ENCODE data around the gene HLF.

Gene HLF

DNA sequence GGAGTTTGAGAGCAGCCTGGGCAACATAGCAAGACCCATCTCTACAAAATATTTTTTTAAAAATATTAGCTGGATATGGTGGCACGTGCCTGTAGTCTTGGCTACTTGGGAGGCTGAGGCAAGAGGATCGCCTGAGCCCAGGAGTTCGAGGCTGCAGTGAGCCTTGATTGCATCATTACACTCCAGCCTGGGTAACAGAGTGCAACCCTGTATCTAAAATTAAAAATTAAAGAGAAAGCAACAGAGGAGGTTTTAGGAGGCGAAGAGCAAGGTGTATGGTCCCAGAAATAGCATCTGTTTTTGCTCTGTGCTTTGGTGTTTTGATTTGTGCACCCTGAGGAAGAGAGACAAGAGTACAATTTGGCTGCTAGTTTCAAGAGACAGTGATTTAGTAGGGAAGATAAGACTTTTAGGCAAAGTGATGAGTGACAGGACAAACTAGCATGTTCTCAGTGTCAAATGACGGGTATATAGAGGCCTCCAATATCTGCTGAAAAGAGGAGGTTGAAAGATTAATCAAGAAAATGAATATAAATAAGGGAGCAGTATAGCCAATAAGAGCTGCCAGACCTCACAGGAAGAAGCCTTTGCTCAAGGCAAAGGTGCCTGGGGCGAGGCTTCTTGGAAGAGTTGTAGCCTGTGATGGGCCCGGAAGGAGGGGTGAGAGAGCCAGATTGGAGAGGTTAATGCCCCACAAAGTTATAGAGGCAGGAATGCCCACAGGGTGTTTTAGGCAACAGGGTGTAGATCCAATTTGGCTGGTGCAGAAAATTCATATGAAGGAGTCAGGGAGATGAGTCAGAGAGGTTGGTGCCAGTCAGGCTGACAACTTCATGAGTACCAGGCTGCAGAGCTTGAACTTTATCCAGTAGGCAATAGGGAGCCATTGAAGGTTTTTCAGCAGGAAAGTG is 11.4 kb downstream of the HLF start:
- peak; percentile 10 to 87 for DNase-seq

- no peak for DNase-seq
Observed at GRCh38 chr17:55278173-55278961, 13.6 kb downstream of the HLF start.

DNA sequence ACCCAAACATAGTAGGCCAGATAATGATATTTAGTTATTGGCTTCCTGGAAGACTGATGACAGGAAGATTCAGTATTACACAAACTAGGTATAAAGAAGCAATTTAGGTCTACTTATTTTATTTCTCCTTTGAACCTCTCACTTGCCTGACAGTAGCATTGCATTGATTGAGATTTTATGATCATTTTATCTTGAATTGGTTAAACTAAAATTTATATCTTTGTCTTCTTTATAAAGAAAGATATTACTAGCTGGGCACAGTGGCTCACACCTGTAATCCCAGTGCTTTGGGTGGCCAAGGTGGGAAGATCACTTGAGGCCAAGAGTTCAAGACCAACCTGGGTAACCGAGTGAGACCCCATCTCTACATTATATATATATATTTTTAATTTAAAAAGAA is 14.4 kb downstream of the HLF start:
- no peak for DNase-seq

GRCh38 chr17:55279788-55280187 is 15.0 kb downstream of the HLF start:
- no peak for DNase-seq

DNA sequence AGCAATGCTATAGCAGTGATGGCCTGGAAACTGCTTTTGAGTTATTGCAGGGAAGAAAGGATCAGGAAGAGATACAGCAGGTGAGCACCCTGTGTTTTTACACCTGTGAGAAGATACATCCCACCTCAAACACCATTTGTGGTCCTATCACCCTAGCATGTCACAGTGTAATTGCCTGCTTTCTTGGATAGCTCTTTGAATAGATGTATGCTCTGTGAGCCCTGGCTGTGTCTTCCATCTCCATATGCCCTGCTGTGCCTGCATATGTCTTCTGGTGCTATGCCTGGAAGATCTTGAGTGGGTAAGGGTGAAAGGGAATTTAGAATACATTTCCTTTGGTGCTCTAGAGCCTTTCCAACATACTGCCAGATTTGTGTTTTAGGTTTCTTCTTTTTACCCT is 15.5 kb downstream of the HLF start:
- no peak for DNase-seq

GRCh38 chr17:55281649-55282378 is 17.1 kb downstream of the HLF start:
- no peak for DNase-seq

DNA sequence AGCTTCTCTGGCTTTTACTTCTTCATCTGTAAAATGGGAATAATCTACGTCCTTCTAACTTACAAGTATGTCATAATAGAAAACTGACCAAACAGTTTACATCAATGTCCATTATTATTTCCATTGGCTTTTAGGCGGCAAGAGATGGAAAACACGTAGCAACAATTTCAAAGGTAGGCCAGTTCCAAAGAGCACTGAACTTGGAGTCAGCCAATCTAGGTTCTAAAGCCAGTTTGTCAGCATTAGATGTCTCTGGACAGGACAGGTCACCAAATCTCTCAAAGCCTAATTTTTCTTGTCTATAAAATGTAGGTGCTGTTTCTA is 17.6 kb downstream of the HLF start:
- no peak for DNase-seq

DNA sequence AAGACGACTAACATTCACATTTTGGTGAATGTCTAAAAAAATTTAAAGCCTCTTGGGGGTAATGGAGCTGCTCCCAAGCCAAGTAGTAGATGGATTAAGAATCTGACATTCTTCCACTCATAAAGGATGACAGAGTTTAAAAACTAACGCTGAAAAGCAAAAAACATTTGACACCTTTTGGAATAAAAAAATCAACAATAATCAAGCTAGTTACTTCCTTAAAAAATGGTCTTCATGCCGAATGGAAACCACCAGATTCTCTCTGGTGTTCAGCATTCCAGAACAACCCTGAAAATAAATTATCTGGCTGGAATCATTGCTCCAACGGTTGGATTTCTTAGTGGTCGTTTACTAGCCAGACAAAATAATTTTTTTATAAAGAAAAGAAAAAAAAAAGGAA is 18.0 kb downstream of the HLF start:
- no peak for DNase-seq

DNA sequence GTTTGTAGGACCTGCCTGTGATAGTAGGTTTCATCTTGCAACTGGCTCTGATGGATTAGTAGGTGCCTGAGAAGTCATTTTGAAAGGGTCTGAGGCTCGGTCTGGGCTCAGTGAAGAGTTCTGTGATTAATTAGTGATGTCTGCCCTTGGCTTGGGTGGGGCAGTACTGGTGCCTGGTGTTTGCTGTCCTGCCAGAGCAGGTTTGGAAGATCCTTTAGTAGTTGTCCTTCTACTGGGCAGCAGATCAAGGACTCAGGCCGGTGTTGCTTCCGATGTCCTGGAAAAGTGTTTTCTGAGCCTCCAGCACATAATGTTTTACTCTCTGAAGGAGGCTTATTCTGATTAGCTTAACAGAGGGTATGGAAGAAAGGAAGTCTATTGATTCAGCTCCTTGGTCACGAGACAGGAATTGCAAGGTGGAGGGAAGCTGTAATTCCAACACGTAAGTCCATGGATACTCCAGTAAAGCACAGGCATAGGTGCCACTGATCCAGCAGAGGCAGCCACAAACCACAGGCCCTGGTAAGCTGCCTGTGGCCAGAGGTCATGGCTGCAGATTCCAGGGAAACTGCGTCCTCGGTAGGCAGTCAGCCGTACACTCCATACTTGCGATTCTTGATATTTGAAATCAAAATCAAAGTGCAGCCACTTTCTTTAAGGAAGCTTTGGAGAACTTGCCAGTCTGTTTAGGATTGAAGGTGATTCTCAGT is 18.7 kb downstream of the HLF start:
- DNase-seq, result no peak

GRCh38 chr17:55284001-55284884 is 19.5 kb downstream of the HLF start:
- DNase-seq, result no peak

- no peak for DNase-seq
Observed at GRCh38 chr17:55284944-55285339, 20.2 kb downstream of the HLF start.

- DNase-seq, result peak; percentile 90 to 91
Observed at GRCh38 chr17:55285340-55286301, 20.9 kb downstream of the HLF start.

DNA sequence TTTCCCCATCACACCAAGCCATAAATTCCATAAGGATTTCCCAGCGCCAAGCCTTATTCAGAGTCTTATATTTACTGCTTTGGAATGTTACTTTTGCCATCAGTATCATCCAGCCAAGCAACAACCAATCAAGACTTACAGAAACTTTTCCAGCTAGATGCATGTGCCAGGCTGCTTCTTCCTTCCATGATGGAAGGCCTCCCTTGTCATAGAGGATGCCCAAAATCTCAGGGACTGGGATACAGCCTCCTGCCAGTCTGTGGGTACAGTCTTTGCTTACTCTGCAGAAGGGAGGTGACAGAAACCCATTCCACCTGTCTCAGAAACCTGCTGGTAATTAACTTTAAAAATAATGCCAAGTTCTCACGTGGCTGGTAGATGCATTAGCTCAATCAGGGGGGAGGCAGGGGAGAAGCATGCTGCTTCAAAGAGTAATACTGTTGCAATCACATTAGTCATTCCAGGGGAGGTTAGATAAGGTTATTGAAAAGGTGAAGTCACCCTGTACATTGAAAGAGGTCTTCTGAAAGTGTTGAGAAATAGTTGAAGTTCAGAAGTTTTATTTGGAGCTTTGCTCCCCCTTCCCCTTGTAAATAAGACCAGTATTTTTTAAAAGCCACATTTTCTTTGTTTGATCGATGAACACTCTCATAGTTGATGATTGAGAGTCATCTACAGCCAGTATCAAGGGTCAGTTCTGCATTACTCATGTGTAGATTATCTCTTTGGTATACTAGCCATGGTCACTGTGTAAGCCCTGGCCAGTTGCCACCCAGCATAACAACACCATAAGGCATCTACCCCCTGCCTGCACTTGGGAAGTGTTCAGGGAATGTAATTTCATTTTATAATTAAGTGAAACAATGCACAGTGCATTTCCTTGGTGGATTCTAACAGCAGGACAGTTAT is 22.2 kb downstream of the HLF start:
- DNase-seq, result peak in 1 of 2 experiments; percentile 49

GRCh38 chr17:55288356-55289105 is 23.8 kb downstream of the HLF start:
- DNase-seq, result no peak

DNA sequence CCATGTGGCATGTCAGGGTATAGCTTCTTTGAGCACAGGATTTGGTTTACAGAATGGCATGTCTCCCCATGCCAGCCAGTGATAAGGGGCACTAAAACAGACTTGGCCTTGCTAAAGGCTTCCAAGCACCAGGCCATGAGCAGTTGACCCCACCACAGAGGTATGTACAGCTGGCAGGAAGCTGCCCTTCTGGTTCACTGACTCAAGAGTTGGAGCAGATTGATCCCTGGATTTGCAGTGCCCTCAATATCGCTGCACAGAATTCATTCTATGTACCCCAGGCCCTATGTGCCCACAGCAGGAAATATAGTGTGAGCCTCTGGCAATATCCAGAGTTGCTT is 24.3 kb downstream of the HLF start:
- DNase-seq, result no peak

GRCh38 chr17:55289978-55290377 is 25.2 kb downstream of the HLF start:
- DNase-seq, result no peak

DNA sequence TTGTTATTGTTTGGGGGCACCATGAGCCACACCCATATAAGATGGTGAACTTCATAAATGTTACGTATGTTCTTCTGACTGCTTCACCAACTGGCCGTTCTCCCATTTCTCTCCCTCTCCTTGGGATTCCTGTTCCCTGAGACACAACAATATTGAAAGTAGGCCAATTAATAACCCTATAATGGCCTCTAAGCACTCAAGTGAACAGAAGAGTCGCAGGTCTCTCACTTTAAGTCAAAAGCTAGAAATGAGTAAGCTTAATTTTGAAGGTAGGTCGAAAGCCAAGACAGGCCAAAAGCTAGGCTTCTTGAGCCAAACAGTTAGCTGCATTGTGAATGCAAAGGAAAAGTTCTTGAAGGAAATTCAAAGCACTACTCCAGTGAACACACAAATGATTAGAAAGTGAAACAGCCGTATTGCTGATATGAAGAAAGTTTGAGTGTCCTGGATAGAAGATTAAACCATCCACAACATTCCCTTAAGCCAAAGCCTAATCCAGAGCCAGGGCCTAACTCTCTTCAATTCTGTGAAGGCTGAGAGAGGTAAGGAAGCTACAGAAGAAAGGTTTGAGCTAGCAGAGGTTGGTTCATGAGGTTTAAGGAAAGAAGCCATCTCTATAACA is 25.8 kb downstream of the HLF start:
- DNase-seq, result no peak

- no peak for DNase-seq
Observed at GRCh38 chr17:55291114-55291507, 26.4 kb downstream of the HLF start.
